Stimulated activated CD4-positive, alpha-beta T cell treated with anti-CD3 and anti-CD28 coated beads, Interleukin-1b, Interleukin-23, amount 100 ng/mL, for 24 hours (primary cell): ENCODE data around the gene CYTH4.
A peak's percentile ranks its signal among the peaks of the same experiment; 100 is the strongest.

ENCODE experiments used
- DNase-seq, 4 experiments: peaks; one replicate each; pipeline ENCODE4 v3.0.0-alpha.2; 2020; ENCODE audit warnings: low read depth in 4 of 4, low spot score in 1 of 4

The CYTH4 gene

DNA sequence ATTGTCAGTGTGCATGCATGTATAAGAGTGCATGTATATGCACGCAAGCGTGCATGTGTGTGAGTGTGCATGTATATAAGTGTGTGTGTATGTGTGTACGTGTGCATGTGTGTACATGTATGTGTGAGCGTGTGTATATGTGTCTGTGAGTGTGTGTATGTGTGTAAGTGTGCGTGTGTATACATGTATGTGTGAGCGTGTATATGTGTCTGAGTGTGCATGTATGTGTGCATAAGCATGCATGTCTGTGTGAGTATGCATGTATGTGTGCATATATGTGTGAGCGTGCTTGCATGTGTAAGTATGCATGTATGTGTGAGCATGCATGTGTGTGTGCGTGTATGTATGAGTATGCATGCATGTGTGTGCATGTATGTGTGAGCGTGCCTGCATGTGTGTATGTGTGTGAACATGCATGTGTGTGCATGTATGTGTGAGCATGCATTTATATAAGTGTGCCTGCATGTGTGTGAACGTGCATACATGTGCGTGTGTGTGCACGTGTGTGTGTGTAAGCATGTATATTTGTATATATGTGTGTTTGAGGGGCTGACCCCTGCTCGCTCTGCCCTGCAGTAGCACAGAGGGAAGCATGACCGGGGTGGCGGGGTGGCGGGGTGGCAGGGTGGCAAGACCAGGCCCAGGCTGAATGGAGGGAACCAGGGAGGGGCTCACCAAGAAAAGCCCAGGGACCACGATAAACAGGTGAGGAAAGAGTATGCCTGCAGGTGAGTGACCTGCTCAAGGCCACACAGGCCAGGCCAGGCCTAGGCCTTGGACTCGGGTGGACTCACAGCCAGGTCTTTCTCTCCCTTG is 26.3 kb downstream of the CYTH4 start:
- DNase-seq = no peak

DNA sequence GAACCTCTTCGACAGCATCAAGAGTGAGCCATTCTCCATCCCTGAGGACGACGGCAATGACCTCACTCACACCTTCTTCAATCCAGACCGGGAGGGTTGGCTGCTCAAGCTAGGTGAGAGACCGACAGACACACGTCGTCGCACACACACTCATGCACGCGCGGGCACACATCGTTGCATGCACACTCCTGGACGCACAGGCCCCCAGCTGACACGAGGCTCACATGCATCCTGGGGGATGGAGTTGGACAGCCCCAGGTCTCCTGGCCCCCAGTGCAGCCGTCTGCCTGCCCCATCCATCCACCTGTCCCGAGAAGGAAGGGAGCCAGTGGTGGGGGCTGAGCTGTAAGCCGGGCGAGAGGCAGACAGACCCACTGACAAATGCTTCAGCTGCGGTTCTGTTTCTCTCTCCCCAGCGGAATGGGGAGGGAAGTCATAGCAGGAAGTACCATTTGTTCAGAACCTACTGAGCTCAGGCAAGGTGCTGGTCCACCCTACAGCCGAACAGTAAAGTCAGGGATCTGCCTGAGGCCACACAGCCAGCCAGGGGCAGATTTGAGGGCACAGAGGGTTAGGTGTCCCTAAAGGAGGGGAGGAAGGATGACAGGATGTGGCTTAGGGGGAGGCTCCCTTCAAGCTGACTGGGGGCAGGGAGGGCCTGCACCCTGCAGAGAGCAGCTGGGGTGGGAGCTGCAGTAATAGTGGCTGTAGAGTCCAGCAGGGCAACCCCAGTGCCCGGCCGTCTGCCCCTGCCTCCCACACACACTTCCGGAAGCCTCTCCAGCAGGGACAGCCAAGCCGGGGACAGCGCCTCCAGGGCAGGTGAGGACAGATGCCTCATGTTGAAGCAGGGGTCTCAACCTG is 27.1 kb downstream of the CYTH4 start:
- DNase-seq = no peak

DNA sequence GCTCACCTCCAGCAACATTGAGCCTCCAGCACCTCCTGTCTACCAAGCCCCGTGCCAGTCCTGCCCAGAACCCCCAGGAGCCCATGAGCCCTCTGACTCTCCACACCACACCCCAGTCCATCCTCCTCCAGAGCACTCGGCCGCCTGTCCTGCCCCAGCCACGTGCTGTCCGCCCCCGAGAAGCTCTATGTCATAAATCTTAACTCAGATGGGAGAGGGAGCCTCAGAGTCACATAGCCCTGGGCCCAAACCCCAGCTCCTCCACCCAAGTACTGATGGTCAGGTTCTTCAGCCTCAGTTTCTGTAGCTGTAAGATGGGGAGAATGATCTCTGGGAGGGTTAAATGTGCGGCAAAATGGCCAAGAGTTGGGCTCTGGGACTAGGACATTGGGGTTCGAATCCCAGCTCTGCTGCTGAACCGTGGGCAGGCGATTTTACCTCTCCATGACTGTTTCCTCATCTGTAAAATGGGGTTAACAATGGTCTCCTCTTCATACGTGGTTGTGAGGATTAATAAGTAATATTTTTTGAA is 27.8 kb downstream of the CYTH4 start:
- DNase-seq = no peak

GRCh38 chr22:37310815-37311595 is 28.7 kb downstream of the CYTH4 start:
- DNase-seq = no peak

GRCh38 chr22:37311761-37312312 is 29.5 kb downstream of the CYTH4 start:
- DNase-seq = no peak

GRCh38 chr22:37312549-37313183 is 30.4 kb downstream of the CYTH4 start:
- no peak for DNase-seq

GRCh38 chr22:37313376-37314314 is 31.3 kb downstream of the CYTH4 start:
- no peak for DNase-seq

DNA sequence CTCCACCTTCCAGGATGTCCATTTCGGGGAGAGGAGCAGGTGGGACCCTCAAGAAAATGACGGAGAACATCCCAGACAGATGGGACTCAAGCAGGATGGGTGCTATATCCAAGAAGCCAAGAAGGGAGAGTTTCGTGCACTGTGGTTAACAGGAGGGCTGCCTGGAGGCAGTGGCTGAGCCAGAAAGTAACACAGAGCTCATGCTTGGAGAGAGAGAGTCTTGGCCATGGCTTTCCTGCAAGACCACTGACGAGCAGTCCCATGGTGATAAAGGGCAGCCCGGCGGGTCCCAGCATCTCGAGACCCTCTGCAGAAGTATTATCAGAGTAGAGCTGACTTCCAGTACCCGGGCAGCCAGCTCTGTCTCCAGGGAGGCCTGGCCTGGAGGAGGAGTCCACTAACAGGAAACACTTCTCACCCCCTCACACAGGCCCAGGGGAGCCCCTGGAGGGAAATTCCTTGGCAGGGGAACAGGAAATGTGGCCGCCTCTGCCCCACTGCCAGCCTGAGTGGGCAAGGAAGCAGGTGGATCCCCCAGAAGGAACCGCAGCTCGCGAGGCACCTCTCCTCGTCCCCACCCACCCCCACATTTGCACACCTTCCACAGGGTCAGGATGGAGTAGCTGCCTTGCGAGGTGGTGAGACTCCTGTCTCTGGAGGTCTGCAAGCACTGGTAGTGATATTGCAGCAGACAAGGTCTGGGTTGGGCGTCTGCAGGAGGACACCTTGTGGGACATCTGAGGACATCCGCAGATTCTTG is 32.2 kb downstream of the CYTH4 start:
- peak in 1 of 4 experiments; percentile 31 for DNase-seq

GRCh38 chr22:37316405-37316804 is 34.1 kb downstream of the CYTH4 start:
- DNase-seq = no peak

GRCh38 chr22:37316875-37317371 is 34.6 kb downstream of the CYTH4 start:
- DNase-seq = peak in 3 of 4 experiments; percentile 51 to 62 (median 58)

- DNase-seq = no peak
Measured at GRCh38 chr22:37317698-37318210, 35.4 kb downstream of the CYTH4 start.

GRCh38 chr22:37318364-37319109 is 36.2 kb downstream of the CYTH4 start:
- no peak for DNase-seq

- DNase-seq = no peak
Measured at GRCh38 chr22:37319469-37319868, 37.2 kb downstream of the CYTH4 start.

GRCh38 chr22:37320726-37321677 is 38.7 kb downstream of the CYTH4 start:
- DNase-seq = no peak

GRCh38 chr22:37324340-37325038 is 42.2 kb downstream of the CYTH4 start:
- DNase-seq = no peak

GRCh38 chr22:37325039-37325395 is 42.7 kb downstream of the CYTH4 start:
- no peak for DNase-seq
